B cell (primary cell): ENCODE measurements around the gene KLF7.

Source experiments
- EZH2 ChIP-seq: IDR thresholded peaks from 2 replicates; pipeline ENCODE4 v1.6.1; 2012; ENCODE audit warnings: borderline replicate concordance, low read depth, mild to moderate bottlenecking, moderate library complexity, low read length; ENCODE audit not compliant: insufficient read depth, poor library complexity, severe bottlenecking
- TF ChIP-seq, protein P1 (sequence below): fragments of 200-600 bp; IDR thresholded peaks from one replicate; pipeline ENCODE4 v1.8.0; 2022; ENCODE audit warnings: antibody characterized with exemption, mild to moderate bottlenecking

- TF ChIP-seq, protein P1, sequence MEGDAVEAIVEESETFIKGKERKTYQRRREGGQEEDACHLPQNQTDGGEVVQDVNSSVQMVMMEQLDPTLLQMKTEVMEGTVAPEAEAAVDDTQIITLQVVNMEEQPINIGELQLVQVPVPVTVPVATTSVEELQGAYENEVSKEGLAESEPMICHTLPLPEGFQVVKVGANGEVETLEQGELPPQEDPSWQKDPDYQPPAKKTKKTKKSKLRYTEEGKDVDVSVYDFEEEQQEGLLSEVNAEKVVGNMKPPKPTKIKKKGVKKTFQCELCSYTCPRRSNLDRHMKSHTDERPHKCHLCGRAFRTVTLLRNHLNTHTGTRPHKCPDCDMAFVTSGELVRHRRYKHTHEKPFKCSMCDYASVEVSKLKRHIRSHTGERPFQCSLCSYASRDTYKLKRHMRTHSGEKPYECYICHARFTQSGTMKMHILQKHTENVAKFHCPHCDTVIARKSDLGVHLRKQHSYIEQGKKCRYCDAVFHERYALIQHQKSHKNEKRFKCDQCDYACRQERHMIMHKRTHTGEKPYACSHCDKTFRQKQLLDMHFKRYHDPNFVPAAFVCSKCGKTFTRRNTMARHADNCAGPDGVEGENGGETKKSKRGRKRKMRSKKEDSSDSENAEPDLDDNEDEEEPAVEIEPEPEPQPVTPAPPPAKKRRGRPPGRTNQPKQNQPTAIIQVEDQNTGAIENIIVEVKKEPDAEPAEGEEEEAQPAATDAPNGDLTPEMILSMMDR, result no peak
- no peak for TF ChIP-seq EZH2
These were observed 99.6 kb downstream of the KLF7 start for GRCh38 chr2:207066166-207066565.
